H1 (cell line): ENCODE measurements around the gene SV2B. TPM values are rescaled to one million over a fixed set of nuclear protein-coding genes. Genes with fewer than 3 reads are reported as not detected.

Source experiments
- CTCF ChIA-PET: fragments of 300-600 bp; sonication (Branson Sonifier 250); formaldehyde crosslinking; loops from one replicate; lab custom pipeline; 2021; ENCODE audit not compliant: partially characterized antibody; lab: Charles Lee
- POLR2A ChIA-PET: fragments of 300-600 bp; sonication (Branson Sonifier 250); formaldehyde crosslinking; loops from one replicate; lab custom pipeline; 2021; ENCODE audit warnings: inconsistent platforms; ENCODE audit not compliant: partially characterized antibody; lab: Charles Lee
- DNase-seq, 2 experiments: peaks; one replicate each; pipeline versions ENCODE4 v3.0.0 to v3.0.0-alpha.2; 2010 to 2022; ENCODE audit warnings: low spot score in 2 of 2, low read depth in 1 of 2, mixed read lengths in 1 of 2
- FAIRE-seq: peaks from 2 replicates; lab custom pipeline; 2011; peaks lifted over from hg19 to GRCh38; lab: Jason Lieb, UNC
- H2AFZ ChIP-seq: 2 replicates; pipeline ENCODE4 v1.8.1; 2012; ENCODE audit warnings: low read length, inconsistent platforms
- H2AK5ac ChIP-seq: 2 replicates; pipeline ENCODE4 v1.6.1; 2013; ENCODE audit warnings: low read depth, low read length
- H2BK120ac ChIP-seq: replicated peaks from 2 replicates; pipeline ENCODE3; 2013; ENCODE audit warnings: low read depth, low read length, inconsistent platforms
- H2BK12ac ChIP-seq: 2 replicates; pipeline ENCODE4 v1.6.1; 2013; ENCODE audit warnings: low read depth, low read length
- H2BK15ac ChIP-seq: 2 replicates; pipeline ENCODE4 v1.6.1; 2013; ENCODE audit warnings: low read length
- H2BK20ac ChIP-seq: 2 replicates; pipeline ENCODE4 v1.6.1; 2013; ENCODE audit warnings: low read length
- H2BK5ac ChIP-seq: 2 replicates; pipeline ENCODE4 v1.6.1; 2013; ENCODE audit warnings: low read depth, low read length
- H3K14ac ChIP-seq: 2 replicates; pipeline ENCODE4 v1.6.1; 2013; ENCODE audit warnings: inconsistent platforms; ENCODE audit not compliant: insufficient read length
- H3K18ac ChIP-seq: 2 replicates; pipeline ENCODE4 v1.6.1; 2013; ENCODE audit warnings: low read length; ENCODE audit errors: extremely low read depth
- H3K23ac ChIP-seq: 2 replicates; pipeline ENCODE4 v1.6.1; 2013; ENCODE audit warnings: inconsistent platforms; ENCODE audit not compliant: insufficient read length
- H3K23me2 ChIP-seq: 2 replicates; pipeline ENCODE4 v1.6.1; 2013; ENCODE audit warnings: low read depth, low read length
- H3K27ac ChIP-seq: 2 replicates; pipeline ENCODE4 v1.6.1; 2011; ENCODE audit warnings: low read depth, low read length, inconsistent platforms
- H3K27me3 ChIP-seq, 4 experiments: replicated peaks in 1 of 4; 1 replicate in 1 of 4; 2 replicates in 3 of 4; pipeline versions ENCODE4 v1.6.1 to v1.8.1; 2011 to 2013; ENCODE audit warnings: low read length in 3 of 4, mild to moderate bottlenecking in 3 of 4, inconsistent platforms in 2 of 4, mixed read lengths in 2 of 4, moderate library complexity in 1 of 4; ENCODE audit not compliant: control insufficient read depth in 3 of 4, insufficient read depth in 3 of 4; ENCODE audit errors: extremely low read depth in 1 of 4
- H3K36me3 ChIP-seq, 4 experiments: 2 replicates each; pipeline versions ENCODE4 v1.6.1 to v1.8.1; 2011 to 2013; ENCODE audit warnings: mild to moderate bottlenecking in 4 of 4, low read length in 3 of 4, moderate library complexity in 2 of 4, control low read depth in 1 of 4, inconsistent platforms in 1 of 4; ENCODE audit not compliant: insufficient read depth in 4 of 4, control insufficient read depth in 2 of 4
- H3K4ac ChIP-seq: replicated peaks from 2 replicates; pipeline ENCODE3; 2013; ENCODE audit warnings: low read length, low read depth, mixed read lengths, inconsistent platforms; ENCODE audit not compliant: insufficient read length
- H3K4me1 ChIP-seq, 4 experiments: replicated peaks in 1 of 4; 1 replicate in 1 of 4; 2 replicates in 3 of 4; pipeline versions ENCODE4 v1.6.1 to v1.8.1; 2011 to 2013; ENCODE audit warnings: low read length in 3 of 4, inconsistent platforms in 2 of 4, mixed read lengths in 1 of 4; ENCODE audit not compliant: insufficient read depth in 4 of 4, control insufficient read depth in 3 of 4
- H3K4me2 ChIP-seq, 2 experiments: 2 replicates each; pipeline versions ENCODE4 v1.6.1 to v1.8.1; 2011 to 2013; ENCODE audit warnings: low read depth in 2 of 2, low read length in 2 of 2, control low read depth in 1 of 2, inconsistent platforms in 1 of 2, mild to moderate bottlenecking in 1 of 2; ENCODE audit not compliant: insufficient read depth in 1 of 2
- H3K4me3 ChIP-seq, 4 experiments: fragments of 200-600, 300-600 bp in 1 of 4; sonication (generic), shearing (Covaris generic), sonication (Bioruptor Twin) in 1 of 4; 2 replicates each; pipeline versions ENCODE4 v1.5.1 to v1.8.1; 2011 to 2016; ENCODE audit warnings: low read length in 4 of 4, low read depth in 3 of 4, control low read depth in 2 of 4, inconsistent platforms in 2 of 4, mild to moderate bottlenecking in 2 of 4, mixed read lengths in 1 of 4, moderate library complexity in 1 of 4; ENCODE audit not compliant: insufficient read depth in 2 of 4; ENCODE audit errors: extremely low read depth in 1 of 4
- H3K56ac ChIP-seq: replicated peaks from 2 replicates; pipeline ENCODE3; 2013; ENCODE audit warnings: low read depth, mild to moderate bottlenecking, mixed read lengths, low read length, inconsistent platforms; ENCODE audit not compliant: insufficient read length
- H3K79me1 ChIP-seq: 2 replicates; pipeline ENCODE4 v1.6.1; 2013; ENCODE audit warnings: low read depth, low read length, control low read depth
- H3K79me2 ChIP-seq, 2 experiments: 2 replicates each; pipeline versions ENCODE4 v1.6.1 to v1.8.1; 2012 to 2013; ENCODE audit warnings: low read length in 2 of 2, mild to moderate bottlenecking in 2 of 2, inconsistent platforms in 1 of 2; ENCODE audit not compliant: insufficient read depth in 2 of 2, control insufficient read depth in 1 of 2
- H3K9ac ChIP-seq, 4 experiments: replicated peaks in 1 of 4; 1 replicate in 1 of 4; 2 replicates in 3 of 4; pipeline versions ENCODE4 v1.6.1 to v1.8.1; 2011 to 2013; ENCODE audit warnings: low read depth in 3 of 4, low read length in 3 of 4, control low read depth in 2 of 4, mild to moderate bottlenecking in 2 of 4, moderate library complexity in 2 of 4, inconsistent platforms in 1 of 4; ENCODE audit errors: extremely low read depth in 1 of 4
- H3K9me3 ChIP-seq, 2 experiments: 2 replicates each; pipeline versions ENCODE4 v1.6.1 to v1.8.1; 2012 to 2013; ENCODE audit warnings: mild to moderate bottlenecking in 2 of 2, moderate library complexity in 2 of 2, control low read depth in 1 of 2, inconsistent platforms in 1 of 2, low read depth in 1 of 2, low read length in 1 of 2, mixed read lengths in 1 of 2; ENCODE audit not compliant: insufficient read depth in 2 of 2
- H4K20me1 ChIP-seq, 2 experiments: replicated peaks in 1 of 2; 2 replicates each; pipeline versions ENCODE3 to v1.8.1; 2011 to 2013; ENCODE audit warnings: inconsistent platforms in 2 of 2, low read length in 2 of 2, mild to moderate bottlenecking in 1 of 2; ENCODE audit not compliant: insufficient read depth in 2 of 2, control insufficient read depth in 1 of 2
- H4K5ac ChIP-seq: 2 replicates; pipeline ENCODE4 v1.6.1; 2013; ENCODE audit warnings: low read length, low read depth, mixed read lengths, inconsistent platforms; ENCODE audit not compliant: insufficient read length
- H4K8ac ChIP-seq: 2 replicates; pipeline ENCODE4 v1.8.0; 2013; ENCODE audit warnings: mild to moderate bottlenecking, moderate library complexity, low read length, inconsistent platforms; ENCODE audit not compliant: insufficient read depth; ENCODE audit errors: extremely low read depth
- H4K91ac ChIP-seq: replicated peaks from 2 replicates; pipeline ENCODE3; 2013; ENCODE audit warnings: low read length, mixed read lengths, inconsistent platforms; ENCODE audit not compliant: insufficient read length
- ASH2L ChIP-seq: fragments of 200-600, 300-600 bp; sonication (generic); IDR thresholded peaks from one replicate; pipeline ENCODE4 v1.7.1; 2017; ENCODE audit warnings: low read length
- CBX5 ChIP-seq: fragments of 300-800, 300-1000 bp; sonication (generic); IDR thresholded peaks from 2 replicates; pipeline ENCODE4 v1.7.1; 2016; ENCODE audit warnings: antibody characterized with exemption, low read length, low read depth
- CEBPB ChIP-seq: IDR thresholded peaks from 2 replicates; pipeline ENCODE4 v1.6.1; 2012; ENCODE audit warnings: low read depth, low read length
- GTF2F1 ChIP-seq: IDR thresholded peaks from 2 replicates; pipeline ENCODE4 v1.6.1; 2012; ENCODE audit warnings: low read depth, low read length, improper control_type of control experiment, borderline replicate concordance
- KDM4A ChIP-seq: IDR thresholded peaks from one replicate; pipeline ENCODE4 v1.7.1; 2012; ENCODE audit warnings: low read depth, mild to moderate bottlenecking, moderate library complexity, low read length, inconsistent platforms; ENCODE audit not compliant: severe bottlenecking
- POLR2A ChIP-seq, 2 experiments: IDR thresholded peaks; 1 replicate in 1 of 2; 2 replicates in 1 of 2; pipeline ENCODE4 v1.6.1; 2011; ENCODE audit warnings: low read depth in 2 of 2, low read length in 2 of 2, mild to moderate bottlenecking in 2 of 2; ENCODE audit errors: control extremely low read depth in 1 of 2
- POU5F1 ChIP-seq: IDR thresholded peaks from 2 replicates; pipeline ENCODE4 v1.6.1; 2011; ENCODE audit warnings: low read depth, mild to moderate bottlenecking, low read length, moderate library complexity
- RAD21 ChIP-seq, 2 experiments: IDR thresholded peaks in 1 of 2; conservative IDR thresholded peaks in 1 of 2; 2 replicates each; pipeline ENCODE4 v1.6.1; 2011; ENCODE audit warnings: low read depth in 2 of 2, low read length in 2 of 2, improper control_type of control experiment in 1 of 2, inconsistent platforms in 1 of 2, mild to moderate bottlenecking in 1 of 2, moderate library complexity in 1 of 2
- RBBP5 ChIP-seq: IDR thresholded peaks from 2 replicates; pipeline ENCODE4 v1.7.1; 2012; ENCODE audit warnings: low read depth, mild to moderate bottlenecking, inconsistent platforms, low read length, moderate library complexity, borderline replicate concordance
- SIRT6 ChIP-seq: IDR thresholded peaks from one replicate; pipeline ENCODE4 v1.7.1; 2012; ENCODE audit warnings: low read length, inconsistent platforms
- SIX5 ChIP-seq: IDR thresholded peaks from 2 replicates; pipeline ENCODE4 v1.6.1; 2011; ENCODE audit warnings: mild to moderate bottlenecking, low read depth, low read length
- SP1 ChIP-seq: IDR thresholded peaks from 2 replicates; pipeline ENCODE4 v1.6.1; 2011; ENCODE audit warnings: low read depth, low read length
- SP2 ChIP-seq: IDR thresholded peaks from 2 replicates; pipeline ENCODE4 v1.6.1; 2012; ENCODE audit warnings: mild to moderate bottlenecking, low read length, inconsistent platforms
- TCF12 ChIP-seq: IDR thresholded peaks from 2 replicates; pipeline ENCODE4 v1.6.1; 2011; ENCODE audit warnings: low read depth, mild to moderate bottlenecking, low read length
- ZNF274 ChIP-seq: IDR thresholded peaks from 2 replicates; pipeline ENCODE4 v1.7.0; 2012; ENCODE audit warnings: low read length, borderline replicate concordance; ENCODE audit errors: extremely low read depth
- WGBS, 2 experiments: shearing (Covaris generic) in 1 of 2; methylation state at CpG; one replicate each; pipeline versions ENCODE4 v1.1.6 to v1.1.7; 2013 to 2015; ENCODE audit warnings: low lambda C conversion rate in 2 of 2, mixed read lengths in 2 of 2, inconsistent platforms in 1 of 2, low coverage in 1 of 2, missing lambda C conversion rate in 1 of 2; ENCODE audit not compliant: insufficient replicate concordance in 2 of 2, insufficient coverage in 1 of 2, insufficient read length in 1 of 2; ENCODE audit errors: extremely low coverage in 1 of 2, missing lambda C conversion rate in 1 of 2; 5-methylcytosine and 5-hydroxymethylcytosine counted together
- polyA plus RNA-seq, 7 experiments: library from polyadenylated mRNA; depleted of rRNA in 3 of 7; stranded (reverse) in 5 of 7; unstranded in 2 of 7; fragments of >200 nt in 5 of 7; fragments of 200-250 nt in 2 of 7; gene quantifications; 1 replicate in 5 of 7; 2 replicates in 1 of 7; 4 replicates in 1 of 7; pipeline versions ENCODE4 v1.2.1 to v1.2.3, GENCODE V29; 2011 to 2013; ENCODE audit warnings: missing spikeins in 2 of 7, mixed read lengths in 2 of 7
- total RNA-seq: library from RNA; stranded (reverse); fragmentation: NEBNext Ultra II Directional; extraction: Animal tissue kit (Norgen Biotek cat#: 25700); gene quantifications from 2 replicates; pipeline ENCODE4 v1.2.1, GENCODE V29; 2021

SV2B gene
- total and polyA plus RNA-seq, 2 of the 8 experiments (the other 6 are each of a cell fraction or from before 2014, with no cell fraction given): 0.09 to 0.20 TPM

DNA sequence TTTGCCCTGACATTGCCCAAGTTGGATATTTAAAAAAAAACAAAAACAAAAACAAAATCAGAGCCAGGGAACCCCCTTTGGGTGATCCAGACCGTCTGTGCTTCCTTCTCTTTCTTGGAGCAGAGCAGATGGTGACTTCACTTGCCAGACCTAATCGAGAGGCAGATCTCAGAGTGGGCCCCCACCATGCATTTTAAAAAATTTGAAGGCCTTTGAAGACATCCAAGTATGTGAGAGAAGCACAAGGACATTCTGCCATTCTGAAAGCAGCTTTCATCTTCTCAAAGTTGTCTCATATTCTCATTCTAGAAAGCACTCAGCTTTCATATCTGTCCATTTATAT, 93.3 kb downstream of the SV2B start:
- FAIRE-seq (no peak), DNase-seq (no peak)
- H2BK12ac ChIP-seq: no peak overlapping the region
- H3K4me3 ChIP-seq: no peak overlapping the region
- H2BK5ac ChIP-seq: no peak overlapping the region
- H3K4me1 ChIP-seq: no peaks in the 10 kb centered on the region
- no peak overlapping the region for H3K56ac ChIP-seq
- H3K27me3 ChIP-seq: no peaks in the 10 kb centered on the region
- CTCF ChIA-PET: no interaction called here
- no peak overlapping the region for H2BK120ac ChIP-seq
- no peaks in the 10 kb centered on the region; the same call in 1 of the 2 replicates for H3K23me2 ChIP-seq
- H3K18ac ChIP-seq: no peak overlapping the region
- H3K4me2 ChIP-seq: no peak overlapping the region
- H4K8ac ChIP-seq: no peak overlapping the region
- no peaks in the 10 kb centered on the region for H4K20me1 ChIP-seq
- TF ChIP-seq GTF2F1 (no peak), ASH2L (no peak), KDM4A (no peak), TCF12 (no peak), ZNF274 (no peak), SIRT6 (no peak), CEBPB (no peak), SIX5 (no peak), RAD21 (IDR thresholded peaks at IDR 0.05 in 1 of 2, conservative IDR thresholded peaks at IDR 0.05 in 1 of 2; ENCODE audit: low read depth in 2 of 2, low read length in 2 of 2) (no peak), SP2 (no peak), POU5F1 (no peak), CBX5 (no peak), SP1 (no peak), POLR2A (IDR thresholded peaks at IDR 0.05; ENCODE audit: control extremely low read depth in 1 of 2, low read depth in 2 of 2, low read length in 2 of 2) (no peak), RBBP5 (no peak)
- H3K9ac ChIP-seq: no peak overlapping the region
- no peaks in the 10 kb centered on the region for H3K79me1 ChIP-seq
- no peak overlapping the region for H2BK15ac ChIP-seq
- H2BK20ac ChIP-seq: no peak overlapping the region
- no peak overlapping the region for H4K5ac ChIP-seq
- H4K91ac ChIP-seq: no peak overlapping the region
- no peaks in the 10 kb centered on the region for H3K9me3 ChIP-seq
- H2AK5ac ChIP-seq: no peak overlapping the region
- H3K27ac ChIP-seq: no peak overlapping the region
- no peak overlapping the region for H3K4ac ChIP-seq
- H3K14ac ChIP-seq: no peak overlapping the region
- H2AFZ ChIP-seq: no peak overlapping the region
- no peak overlapping the region for H3K23ac ChIP-seq
- WGBS, 2 experiments: 77% methylated on average over 2 of the region's 2 CpGs; no CpG with 5 or more reads in 1 of the 2 experiments
- POLR2A ChIA-PET: no interaction called here
- H3K79me2 ChIP-seq: no peaks in the 10 kb centered on the region
- no peaks in the 10 kb centered on the region for H3K36me3 ChIP-seq
